Measurements from ENCODE around the gene EYS.

- TF ChIP-seq, protein P1, sequence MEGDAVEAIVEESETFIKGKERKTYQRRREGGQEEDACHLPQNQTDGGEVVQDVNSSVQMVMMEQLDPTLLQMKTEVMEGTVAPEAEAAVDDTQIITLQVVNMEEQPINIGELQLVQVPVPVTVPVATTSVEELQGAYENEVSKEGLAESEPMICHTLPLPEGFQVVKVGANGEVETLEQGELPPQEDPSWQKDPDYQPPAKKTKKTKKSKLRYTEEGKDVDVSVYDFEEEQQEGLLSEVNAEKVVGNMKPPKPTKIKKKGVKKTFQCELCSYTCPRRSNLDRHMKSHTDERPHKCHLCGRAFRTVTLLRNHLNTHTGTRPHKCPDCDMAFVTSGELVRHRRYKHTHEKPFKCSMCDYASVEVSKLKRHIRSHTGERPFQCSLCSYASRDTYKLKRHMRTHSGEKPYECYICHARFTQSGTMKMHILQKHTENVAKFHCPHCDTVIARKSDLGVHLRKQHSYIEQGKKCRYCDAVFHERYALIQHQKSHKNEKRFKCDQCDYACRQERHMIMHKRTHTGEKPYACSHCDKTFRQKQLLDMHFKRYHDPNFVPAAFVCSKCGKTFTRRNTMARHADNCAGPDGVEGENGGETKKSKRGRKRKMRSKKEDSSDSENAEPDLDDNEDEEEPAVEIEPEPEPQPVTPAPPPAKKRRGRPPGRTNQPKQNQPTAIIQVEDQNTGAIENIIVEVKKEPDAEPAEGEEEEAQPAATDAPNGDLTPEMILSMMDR (IDR thresholded peaks at IDR 0.05) = no peak
- TF ChIP-seq POLR2A (IDR thresholded peaks at IDR 0.05) = no peak
Measured at GRCh38 chr6:64104051-64104450, 1603.0 kb downstream of the EYS start.

Data from breast epithelium (tissue), 3 donors.